ENCODE measurements around the gene LGR4. TPM values are rescaled to one million over a fixed set of nuclear protein-coding genes. Genes with fewer than 3 reads are reported as not detected.
A peak's percentile ranks its signal among the peaks of the same experiment; 100 is the strongest.

The LGR4 gene
- total RNA-seq, 1 experiment from 2014 or later, result 37.1 TPM

GRCh38 chr11:27353593-27354358, 118.8 kb downstream of the LGR4 start:
- DNase-seq, result no peak
- ChIA-PET POLR2A (no interaction called here), CTCF (no interaction called here)
- Histone ChIP-seq H3K4me3 (ENCODE audit: low read depth, low read length) (no peak overlapping the region), H3K4me1 (peaks cover 42% of the 10 kb centered on the region), H3K27me3 (replicated peaks; ENCODE audit: control insufficient read depth, insufficient read depth, low read length) (no peaks in the 10 kb centered on the region), H3K9me3 (no peaks in the 10 kb centered on the region), H3K36me3 (ENCODE audit: control insufficient read depth, insufficient read depth, low read length) (0 out of 2 replicates have a peak, but pooled peaks cover 1% of the 10 kb centered on the region)
- Mint-ChIP-seq H3K27me3 (ENCODE audit: insufficient read depth, unreplicated experiment) (no peaks in the 10 kb centered on the region), H3K4me1 (ENCODE audit: low read depth, unreplicated experiment) (peaks cover 40% of the 10 kb centered on the region), H3K9me3 (ENCODE audit: unreplicated experiment) (no peaks in the 10 kb centered on the region), H3K27ac (ENCODE audit: unreplicated experiment) (peak overlapping the region; percentile 14), H3K4me3 (ENCODE audit: unreplicated experiment) (no peak overlapping the region), H3K36me3 (ENCODE audit: insufficient read depth, unreplicated experiment) (peaks cover 9% of the 10 kb centered on the region)
- BruUV-seq (replicated peaks), result no TSS peak
- no peak for TF ChIP-seq CTCF (IDR thresholded peaks at IDR 0.05; ENCODE audit: insufficient read depth in 1 of 2, low read depth in 1 of 2, low read length in 1 of 2, severe bottlenecking in 1 of 2, unreplicated experiment in 1 of 2)
- intact Hi-C loops (cut with micrococcal nuclease; ENCODE audit: unreplicated experiment), result loop anchor here (1.0 kb wide), 2 partner anchors 10 to 21 kb away; partner anchors contain the start of gene CCDC34

- TF ChIP-seq CTCF (IDR thresholded peaks at IDR 0.05; ENCODE audit: insufficient read depth in 1 of 2, low read depth in 1 of 2, low read length in 1 of 2, severe bottlenecking in 1 of 2, unreplicated experiment in 1 of 2), result no peak
- Mint-ChIP-seq H3K4me1 (ENCODE audit: low read depth, unreplicated experiment) (peaks cover 37% of the 10 kb centered on the region), H3K36me3 (ENCODE audit: insufficient read depth, unreplicated experiment) (peaks cover 15% of the 10 kb centered on the region), H3K27me3 (ENCODE audit: insufficient read depth, unreplicated experiment) (no peaks in the 10 kb centered on the region), H3K4me3 (ENCODE audit: unreplicated experiment) (no peak overlapping the region), H3K27ac (ENCODE audit: unreplicated experiment) (no peak overlapping the region), H3K9me3 (ENCODE audit: unreplicated experiment) (no peaks in the 10 kb centered on the region)
- CTCF ChIA-PET, result no interaction called here
- Histone ChIP-seq H3K9me3 (no peaks in the 10 kb centered on the region), H3K4me1 (peaks cover 49% of the 10 kb centered on the region), H3K27me3 (replicated peaks; ENCODE audit: control insufficient read depth, insufficient read depth, low read length) (no peaks in the 10 kb centered on the region), H3K4me3 (ENCODE audit: low read depth, low read length) (no peak overlapping the region), H3K36me3 (ENCODE audit: control insufficient read depth, insufficient read depth, low read length) (0 out of 2 replicates have a peak, but pooled peaks cover 1% of the 10 kb centered on the region)
- POLR2A ChIA-PET, result no interaction called here
- DNase-seq, result no peak
- no TSS peak for BruUV-seq (replicated peaks)
- intact Hi-C loops (cut with micrococcal nuclease; ENCODE audit: unreplicated experiment), result no loop called here
Measured at GRCh38 chr11:27352781-27353180, 119.8 kb downstream of the LGR4 start.

DNA sequence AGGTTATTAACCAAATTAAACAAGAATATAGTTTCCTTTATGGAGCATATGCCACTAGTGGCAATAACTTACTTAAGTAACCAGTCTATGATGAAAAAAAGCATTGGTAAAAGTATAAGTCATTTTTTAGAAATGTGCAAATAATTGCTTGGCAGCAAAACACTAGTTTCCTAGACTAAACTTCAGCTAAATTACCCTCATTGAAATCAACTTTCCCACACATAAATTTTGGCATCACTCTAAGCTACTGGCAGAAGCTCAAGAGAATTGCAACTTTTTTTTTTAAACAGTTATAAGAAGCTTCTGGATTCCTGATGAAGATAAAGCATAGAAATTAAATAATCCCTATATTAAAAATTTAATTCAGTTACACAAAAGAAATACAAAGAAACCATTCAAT, 122.1 kb downstream of the LGR4 start:
- BruUV-seq (replicated peaks), result no TSS peak
- TF ChIP-seq CTCF (IDR thresholded peaks at IDR 0.05; ENCODE audit: insufficient read depth in 1 of 2, low read depth in 1 of 2, low read length in 1 of 2, severe bottlenecking in 1 of 2, unreplicated experiment in 1 of 2), result no peak
- Histone ChIP-seq H3K27me3 (replicated peaks; ENCODE audit: control insufficient read depth, insufficient read depth, low read length) (no peaks in the 10 kb centered on the region), H3K36me3 (ENCODE audit: control insufficient read depth, insufficient read depth, low read length) (0 out of 2 replicates have a peak, but pooled peaks cover 1% of the 10 kb centered on the region), H3K9me3 (no peaks in the 10 kb centered on the region), H3K4me1 (peaks cover 49% of the 10 kb centered on the region), H3K4me3 (ENCODE audit: low read depth, low read length) (no peak overlapping the region)
- Mint-ChIP-seq H3K27me3 (ENCODE audit: insufficient read depth, unreplicated experiment) (no peaks in the 10 kb centered on the region), H3K4me1 (ENCODE audit: low read depth, unreplicated experiment) (peaks cover 32% of the 10 kb centered on the region), H3K36me3 (ENCODE audit: insufficient read depth, unreplicated experiment) (peaks cover 15% of the 10 kb centered on the region), H3K9me3 (ENCODE audit: unreplicated experiment) (no peaks in the 10 kb centered on the region), H3K4me3 (ENCODE audit: unreplicated experiment) (no peak overlapping the region), H3K27ac (ENCODE audit: unreplicated experiment) (peak overlapping the region; percentile 25)
- no peak for DNase-seq
- ChIA-PET CTCF (no interaction called here), POLR2A (interaction anchor here (0.6 kb wide), 1 partner anchor 65 kb away, joined by 6 read pairs; no protein-coding TSS in a partner anchor)
- intact Hi-C loops (cut with micrococcal nuclease; ENCODE audit: unreplicated experiment), result loop anchor here (2.0 kb wide), 1 partner anchor 20 kb away; no protein-coding TSS in a partner anchor
